Dermis microvascular lymphatic vessel endothelial cell (primary cell): Measurements from ENCODE around the gene ADAM15. TPM values are rescaled to one million over a fixed set of nuclear protein-coding genes. Genes with fewer than 3 reads are reported as not detected.

Experiments
- DNase-seq, 2 donors: peaks; one replicate each; pipeline versions ENCODE4 v3.0.0 to v3.0.0-alpha.2; 2010; ENCODE audit warnings: low read depth in 2 of 2
- total RNA-seq: library from RNA; depleted of rRNA; stranded (reverse); fragments of >200 nt; gene quantifications from 2 replicates; pipeline ENCODE4 v1.2.1, GENCODE V29; 2014

Gene ADAM15
- total RNA-seq, 1 donor from 2014 or later = 178 TPM

- DNase-seq = peak; percentile 38 to 82
Observed at GRCh38 chr1:155070721-155071569, 19.8 kb downstream of the ADAM15 start.

- DNase-seq = no peak
Observed at GRCh38 chr1:155071701-155072100, 20.6 kb downstream of the ADAM15 start.

GRCh38 chr1:155072531-155073289 is 21.6 kb downstream of the ADAM15 start:
- no peak for DNase-seq

GRCh38 chr1:155073377-155074242 is 22.5 kb downstream of the ADAM15 start:
- DNase-seq = no peak

- no peak for DNase-seq
Observed at GRCh38 chr1:155075535-155075934, 24.4 kb downstream of the ADAM15 start.

GRCh38 chr1:155076371-155076770 is 25.3 kb downstream of the ADAM15 start:
- no peak for DNase-seq

GRCh38 chr1:155077346-155077745 is 26.2 kb downstream of the ADAM15 start:
- no peak for DNase-seq

- DNase-seq = no peak
Observed at GRCh38 chr1:155077758-155078445, 26.8 kb downstream of the ADAM15 start.

- peak in 1 of 2 donors; percentile 75 for DNase-seq
Observed at GRCh38 chr1:155078469-155079209, 27.5 kb downstream of the ADAM15 start, which contains the start of gene EFNA3. TSS of gene EFNA3 (plus strand) at chr1:155078837. CDS start at chr1:155078942, 105 bp downstream.

- DNase-seq = no peak
Observed at GRCh38 chr1:155079210-155079486, 28.0 kb downstream of the ADAM15 start.

- no peak for DNase-seq
Observed at GRCh38 chr1:155079487-155080311, 28.6 kb downstream of the ADAM15 start.

GRCh38 chr1:155080312-155081228 is 29.5 kb downstream of the ADAM15 start:
- DNase-seq = peak in 1 of 2 donors; percentile 21

GRCh38 chr1:155081472-155082300 is 30.6 kb downstream of the ADAM15 start:
- no peak for DNase-seq

GRCh38 chr1:155082301-155083051 is 31.4 kb downstream of the ADAM15 start:
- no peak for DNase-seq

GRCh38 chr1:155083052-155083541 is 32.0 kb downstream of the ADAM15 start:
- DNase-seq = no peak

- DNase-seq = peak in 1 of 2 donors; percentile 29
Observed at GRCh38 chr1:155083865-155084721, 33.0 kb downstream of the ADAM15 start.
